Measurements from ENCODE around the gene CCNE1. TPM values are rescaled to one million over a fixed set of nuclear protein-coding genes. Genes with fewer than 3 reads are reported as not detected.
A peak's percentile ranks its signal among the peaks of the same experiment; 100 is the strongest.

Gene CCNE1
- polyA plus RNA-seq, 4 donors = 8.3 to 10.6 (median 9.6) TPM

DNA sequence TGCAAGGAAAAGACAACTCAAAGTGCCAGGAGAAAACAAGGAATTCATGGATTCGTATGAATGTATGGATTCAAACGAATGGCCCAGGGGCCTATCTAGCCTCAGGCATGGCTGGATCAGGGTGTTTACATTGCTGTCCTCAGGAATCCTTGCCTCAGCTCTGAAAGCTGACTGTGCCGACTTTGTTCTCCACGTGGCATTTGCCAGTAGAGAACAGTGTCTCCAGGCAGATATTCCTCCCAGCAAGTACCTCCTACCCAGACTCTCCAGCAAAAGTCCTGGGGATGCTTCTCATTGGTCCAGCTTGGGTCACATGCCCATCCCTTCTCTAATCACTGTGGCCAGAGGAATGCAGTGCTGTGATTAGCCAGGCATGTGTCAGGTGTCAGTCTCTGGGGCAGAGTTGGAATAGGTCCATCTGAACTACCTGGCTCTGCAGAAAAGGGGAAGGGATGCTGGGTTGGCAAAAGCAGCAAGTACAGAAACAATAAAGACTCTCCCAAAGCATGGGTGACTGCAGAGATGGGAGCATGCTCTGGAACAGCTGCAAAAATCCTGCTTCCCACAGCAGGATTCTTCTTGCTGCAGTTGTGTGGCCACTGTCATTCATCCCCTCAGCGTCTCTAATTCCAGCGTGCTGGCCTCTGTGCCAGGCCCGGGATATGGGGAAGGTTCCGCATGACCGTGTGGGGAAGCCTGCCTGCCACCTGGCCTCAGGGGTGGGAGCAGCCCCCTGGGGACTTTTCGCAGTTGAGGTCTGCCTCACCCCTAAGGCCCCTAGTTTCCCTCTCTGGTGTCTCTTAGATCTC, 30.0 kb downstream of the CCNE1 start:
- DNase-seq (ENCODE audit: low read depth in 4 of 4, low spot score in 3 of 4) = no peak

DNA sequence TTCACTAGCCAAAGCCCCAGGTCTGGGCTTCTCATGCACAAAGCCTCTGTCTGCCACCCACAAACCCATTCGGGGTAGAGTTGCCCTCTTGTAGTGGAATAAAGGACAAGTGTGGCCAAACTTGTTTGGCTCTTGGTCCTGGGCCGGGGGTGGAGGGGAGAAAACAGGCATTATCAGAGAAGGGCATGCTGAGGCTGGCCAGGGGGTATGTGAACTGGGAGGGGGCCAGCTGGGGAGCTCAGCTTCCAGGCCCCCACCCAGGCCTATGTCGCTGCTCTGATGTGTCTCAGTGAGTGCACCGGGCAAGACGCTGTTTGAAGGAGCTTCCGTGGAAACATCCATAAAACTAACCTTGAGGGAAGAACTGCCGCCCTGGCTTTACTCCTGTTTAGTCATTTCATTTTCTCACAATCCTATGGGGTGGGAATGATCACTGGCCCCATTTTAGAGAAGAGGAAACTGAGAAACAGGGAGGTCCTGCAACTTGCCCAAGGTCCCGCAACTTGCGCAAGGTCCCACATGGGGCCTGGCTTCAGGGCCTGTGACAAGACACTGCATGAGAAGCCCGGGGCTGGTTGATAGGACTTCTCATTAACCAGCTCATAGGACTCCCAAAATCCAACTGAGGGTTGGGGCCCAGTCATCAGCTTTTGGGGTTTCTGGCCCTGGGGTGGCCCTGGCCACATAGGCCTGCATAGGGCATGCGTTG, 30.8 kb downstream of the CCNE1 start:
- DNase-seq (ENCODE audit: low read depth in 4 of 4, low spot score in 3 of 4) = no peak

DNA sequence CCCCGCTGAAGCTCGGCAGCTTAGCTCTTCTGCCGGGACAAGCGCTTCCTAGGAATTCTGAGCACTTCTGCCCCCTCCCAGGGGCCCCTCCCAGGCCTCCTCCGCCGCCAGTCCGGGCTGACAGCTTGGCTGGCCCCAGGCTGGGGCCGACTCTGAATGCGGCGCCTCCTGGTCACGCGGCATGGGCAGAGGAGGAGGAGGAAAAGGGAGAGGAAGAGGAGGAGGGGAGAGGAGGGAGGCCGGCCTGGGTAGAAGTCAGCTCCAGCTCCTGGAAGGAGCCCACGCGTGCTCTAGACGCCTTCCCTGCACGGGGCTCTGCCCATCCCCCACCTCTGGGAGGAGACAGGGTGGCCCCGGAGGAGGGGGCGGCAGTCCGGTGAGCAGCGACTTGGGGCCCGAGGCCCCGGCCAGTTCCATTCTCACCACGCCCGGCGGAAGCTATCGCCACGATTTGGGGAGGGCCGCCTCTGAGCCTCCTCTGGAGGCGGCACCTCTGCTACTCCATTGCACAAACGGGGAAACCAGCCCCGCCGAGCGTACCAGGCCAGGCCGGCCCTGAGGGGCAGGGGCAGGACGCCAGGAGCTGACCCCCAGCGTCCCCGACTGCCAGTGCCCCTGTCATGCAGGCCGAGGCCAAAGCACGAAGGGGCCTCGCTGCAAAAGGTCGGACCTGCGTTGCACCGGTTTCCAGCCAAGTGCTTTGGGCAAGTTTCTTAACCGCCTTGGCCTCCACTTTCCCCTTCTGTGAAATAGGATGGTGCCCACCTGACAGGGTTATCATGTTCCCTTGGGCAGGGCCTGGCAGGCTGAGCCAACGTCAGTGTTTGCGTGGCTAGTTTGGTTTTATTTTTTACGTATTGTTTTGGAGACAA, 31.6 kb downstream of the CCNE1 start:
- DNase-seq (ENCODE audit: low read depth in 4 of 4, low spot score in 3 of 4) = peak in 1 of 4 donors; percentile 35

GRCh38 chr19:29844891-29845573, 33.2 kb downstream of the CCNE1 start:
- DNase-seq (ENCODE audit: low read depth in 4 of 4, low spot score in 3 of 4) = peak; percentile 83 to 87 (median 84)

GRCh38 chr19:29845574-29846176, 33.9 kb downstream of the CCNE1 start:
- no peak for DNase-seq (ENCODE audit: low read depth in 4 of 4, low spot score in 3 of 4)

DNA sequence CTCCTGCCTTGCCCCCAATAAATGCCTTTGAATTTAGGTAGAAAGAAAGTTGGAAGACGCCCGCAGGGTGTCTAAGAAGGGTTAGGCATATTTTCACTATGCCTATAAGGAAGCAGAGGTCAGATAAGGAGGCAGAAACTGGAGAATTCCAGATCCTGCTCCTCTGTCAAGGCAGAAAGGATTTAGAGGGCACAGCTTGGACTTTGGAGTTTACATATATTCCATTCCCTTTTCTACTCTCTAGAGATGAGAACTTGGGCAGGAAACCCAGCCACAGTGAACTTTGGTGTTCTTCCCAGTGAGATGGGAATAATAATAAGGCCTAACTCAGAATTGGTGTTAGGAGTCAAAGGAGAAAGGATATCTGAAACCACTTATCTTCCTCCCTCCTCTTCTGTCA, 37.4 kb downstream of the CCNE1 start:
- no peak for DNase-seq (ENCODE audit: low read depth in 4 of 4, low spot score in 3 of 4)

DNA sequence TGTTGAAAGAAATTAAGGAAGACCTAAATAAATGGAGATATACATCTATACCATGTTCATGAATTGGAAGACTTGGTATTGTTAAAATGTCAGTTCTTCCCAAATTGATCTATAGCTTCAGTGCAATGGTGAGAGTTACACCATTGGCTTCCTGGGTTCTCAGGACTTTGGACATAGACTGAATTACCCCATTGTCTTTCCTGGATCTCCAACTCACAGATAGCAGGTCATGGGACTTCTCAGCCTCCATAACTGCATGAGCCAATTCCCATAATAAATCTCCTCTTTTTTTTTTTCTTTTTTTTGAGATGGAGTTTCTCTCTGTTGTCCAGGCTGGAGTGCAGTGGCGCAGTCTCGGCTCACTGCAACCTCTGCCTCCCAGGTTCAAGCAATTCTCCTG, 38.7 kb downstream of the CCNE1 start:
- no peak for DNase-seq (ENCODE audit: low read depth in 4 of 4, low spot score in 3 of 4)

GRCh38 chr19:29851769-29852521, 40.2 kb downstream of the CCNE1 start:
- no peak for DNase-seq (ENCODE audit: low read depth in 4 of 4, low spot score in 3 of 4)

DNA sequence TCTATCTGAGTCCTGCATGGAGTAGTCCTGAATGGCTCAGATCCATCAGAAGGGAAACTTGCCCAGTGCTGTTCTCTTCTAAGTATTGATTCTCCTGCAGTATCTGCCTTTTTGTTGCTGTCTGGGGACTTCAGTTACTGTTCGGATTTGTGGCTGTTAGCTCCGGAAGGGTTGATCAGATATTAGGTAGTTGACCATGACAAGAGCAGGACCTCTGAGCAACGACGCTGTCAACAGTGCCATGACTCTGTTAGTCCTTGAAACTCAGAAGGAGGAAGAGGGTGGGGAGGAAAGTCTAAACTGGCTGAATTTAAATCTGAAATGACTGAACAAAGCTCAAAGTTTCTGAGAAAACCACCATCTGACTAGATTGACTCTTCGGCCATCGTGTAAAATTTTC, 42.2 kb downstream of the CCNE1 start:
- no peak for DNase-seq (ENCODE audit: low read depth in 4 of 4, low spot score in 3 of 4)

DNA sequence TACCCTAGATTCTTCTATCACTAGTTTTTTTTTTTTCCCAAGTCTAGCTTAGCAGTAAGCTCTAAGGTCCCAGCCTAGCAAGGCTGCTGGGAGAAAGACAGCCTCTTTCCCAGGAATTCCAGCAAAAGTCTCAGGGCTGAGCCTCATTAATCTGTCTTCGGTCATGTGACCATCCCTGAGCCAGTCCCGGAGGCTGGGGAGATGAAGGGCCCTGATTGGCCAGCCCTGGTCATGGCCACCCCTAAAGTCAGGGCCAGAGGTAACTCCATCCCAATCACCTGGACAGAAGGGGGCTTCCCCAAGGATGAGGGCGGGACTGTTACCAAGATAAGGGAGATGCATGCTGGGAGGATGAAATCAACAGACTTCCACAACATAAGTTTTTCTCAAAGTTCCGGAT, 43.3 kb downstream of the CCNE1 start:
- DNase-seq (ENCODE audit: low read depth in 4 of 4, low spot score in 3 of 4) = no peak

DNA sequence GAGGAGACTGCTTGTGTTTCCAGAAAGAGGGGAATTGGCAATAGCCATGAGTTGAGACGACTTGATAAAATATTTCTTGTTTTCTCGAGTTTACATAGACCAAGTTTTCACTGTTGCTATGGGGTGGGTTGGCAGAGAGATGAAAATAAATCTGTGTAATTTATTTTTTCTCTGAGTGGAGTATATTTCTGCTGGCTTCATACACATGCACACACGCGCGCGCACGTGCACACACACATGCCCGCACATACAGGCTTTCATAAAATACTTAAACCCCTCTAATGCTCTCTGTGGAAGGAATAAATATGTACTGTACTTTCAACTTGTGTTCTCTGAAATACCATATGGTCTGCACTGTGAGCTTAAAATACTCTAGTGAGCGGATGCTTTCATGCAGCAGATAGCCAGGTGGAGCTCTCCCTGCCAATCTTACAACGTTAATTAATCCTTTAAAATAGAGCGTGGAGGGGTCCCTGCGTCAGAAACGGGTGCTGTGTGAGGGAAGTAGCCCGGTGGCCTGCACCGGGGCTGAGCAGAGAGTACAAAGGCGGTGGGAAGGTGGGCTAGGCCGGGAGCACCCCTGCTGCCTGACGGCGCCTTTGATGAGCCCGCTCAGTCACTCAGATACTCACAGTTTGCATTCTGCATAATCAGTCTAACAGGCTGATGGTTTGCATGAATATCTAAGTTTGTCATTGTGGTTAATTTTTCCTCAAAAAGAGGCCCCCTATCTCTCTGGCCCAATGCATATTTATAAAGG, 44.1 kb downstream of the CCNE1 start:
- DNase-seq (ENCODE audit: low read depth in 4 of 4, low spot score in 3 of 4) = no peak

- no peak for DNase-seq (ENCODE audit: low read depth in 4 of 4, low spot score in 3 of 4)
These were observed 46.3 kb downstream of the CCNE1 start for GRCh38 chr19:29858000-29858596.

DNA sequence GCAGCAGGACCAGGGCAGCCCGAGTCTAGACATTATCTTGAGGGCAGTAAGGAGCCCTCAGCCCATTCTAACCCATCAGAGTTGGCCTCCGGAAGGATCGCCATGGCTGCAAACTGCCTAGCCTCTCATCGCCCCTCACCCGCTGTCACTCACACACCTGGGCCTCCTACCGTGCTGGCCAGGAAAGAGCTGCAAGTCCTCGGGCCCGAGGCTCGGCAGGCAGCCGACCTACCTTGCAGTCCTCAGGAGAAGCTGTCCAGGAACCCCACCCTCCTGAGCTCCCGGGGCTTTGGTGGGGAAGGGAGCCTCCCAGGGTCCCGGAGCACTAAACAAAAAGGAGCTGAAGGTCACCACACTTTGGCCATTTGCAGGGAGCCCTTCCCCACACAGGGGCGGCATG, 46.8 kb downstream of the CCNE1 start:
- no peak for DNase-seq (ENCODE audit: low read depth in 4 of 4, low spot score in 3 of 4)

- DNase-seq (ENCODE audit: low read depth in 4 of 4, low spot score in 3 of 4) = no peak
These were observed 48.7 kb downstream of the CCNE1 start for GRCh38 chr19:29860492-29860891.

DNA sequence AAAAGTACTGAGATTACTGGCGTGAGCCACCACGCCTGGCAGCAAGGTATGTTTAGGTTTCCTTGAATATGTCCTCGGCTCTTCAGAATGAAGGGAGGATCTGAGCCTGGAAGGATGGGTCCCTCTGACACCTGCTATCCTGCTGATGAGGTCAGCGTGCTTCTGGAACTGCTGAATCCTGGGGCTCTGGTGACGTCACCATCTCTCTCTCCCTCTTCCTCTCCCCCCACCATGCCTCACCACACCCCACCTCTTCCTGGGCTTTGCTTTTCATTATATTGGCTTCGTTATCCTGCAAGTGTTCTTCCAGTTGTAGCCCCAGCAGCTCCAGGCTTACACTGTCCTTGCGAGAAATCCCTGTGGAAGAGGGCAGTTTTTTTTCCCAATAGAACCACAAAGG, 49.8 kb downstream of the CCNE1 start:
- DNase-seq (ENCODE audit: low read depth in 4 of 4, low spot score in 3 of 4) = no peak

- no peak for DNase-seq (ENCODE audit: low read depth in 4 of 4, low spot score in 3 of 4)
These were observed 54.2 kb downstream of the CCNE1 start for GRCh38 chr19:29866011-29866410.

DNA sequence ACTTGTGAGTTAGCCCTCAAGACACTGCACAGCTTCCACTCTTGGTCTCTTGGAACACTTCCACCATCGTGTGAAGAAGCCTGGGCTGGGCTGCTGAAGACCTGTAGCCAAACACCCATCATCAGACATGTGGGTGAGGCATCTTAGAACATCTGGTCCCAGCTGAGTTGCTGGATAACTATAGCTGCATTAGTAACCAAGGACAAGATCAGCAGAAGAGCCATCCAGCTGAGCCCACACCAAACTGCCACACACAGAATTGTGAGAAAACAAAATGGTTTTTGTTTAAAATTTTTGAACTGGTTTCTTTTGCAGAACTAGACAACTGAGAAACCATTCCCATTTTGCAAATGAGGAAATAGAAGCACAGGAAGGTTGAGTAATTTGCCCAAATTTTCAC, 56.2 kb downstream of the CCNE1 start:
- no peak for DNase-seq (ENCODE audit: low read depth in 4 of 4, low spot score in 3 of 4)

GRCh38 chr19:29871143-29871542, 59.4 kb downstream of the CCNE1 start:
- DNase-seq (ENCODE audit: low read depth in 4 of 4, low spot score in 3 of 4) = no peak
